NCI-H510A (cell line): ENCODE measurements around the gene KCNQ1.

Experiments
- DNase-seq: peaks from one replicate; lab custom pipeline; 2025; lab: John Stamatoyannopoulos, UW

KCNQ1 gene

DNA sequence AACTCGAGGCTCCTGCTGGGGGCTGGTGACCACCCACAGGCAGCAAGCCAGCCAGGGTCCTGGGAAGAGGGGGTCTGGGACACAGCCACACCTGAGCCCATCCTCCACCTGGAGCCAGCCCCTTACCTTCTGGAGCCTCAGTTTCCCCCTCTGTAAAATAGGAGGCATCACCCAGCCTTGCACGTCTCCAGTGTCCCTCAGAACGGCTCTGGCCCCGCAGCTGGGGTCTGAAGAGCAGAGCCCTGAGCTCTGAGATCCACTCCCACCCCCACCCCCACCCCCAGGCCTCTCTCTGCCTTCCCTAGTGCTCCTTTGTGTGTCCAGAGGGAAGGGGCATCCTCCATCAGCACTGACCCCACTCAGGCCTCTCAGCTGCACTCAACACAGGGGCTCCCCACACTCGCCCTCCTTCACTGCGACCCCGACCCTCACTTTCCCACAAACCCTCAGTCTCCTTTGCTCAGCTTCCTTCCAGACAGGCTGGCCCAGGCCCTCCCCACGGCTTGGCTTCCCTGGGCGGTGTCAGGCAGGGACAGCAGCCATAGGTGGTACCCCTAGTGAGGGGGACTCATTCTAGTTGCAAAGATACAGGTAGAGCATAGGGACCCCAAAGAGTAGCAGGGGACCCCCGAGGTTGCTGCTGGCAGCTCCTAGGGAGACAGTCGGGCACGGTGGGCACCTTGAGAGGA lies 288.3 kb downstream of the KCNQ1 start:
- no peak for DNase-seq

DNA sequence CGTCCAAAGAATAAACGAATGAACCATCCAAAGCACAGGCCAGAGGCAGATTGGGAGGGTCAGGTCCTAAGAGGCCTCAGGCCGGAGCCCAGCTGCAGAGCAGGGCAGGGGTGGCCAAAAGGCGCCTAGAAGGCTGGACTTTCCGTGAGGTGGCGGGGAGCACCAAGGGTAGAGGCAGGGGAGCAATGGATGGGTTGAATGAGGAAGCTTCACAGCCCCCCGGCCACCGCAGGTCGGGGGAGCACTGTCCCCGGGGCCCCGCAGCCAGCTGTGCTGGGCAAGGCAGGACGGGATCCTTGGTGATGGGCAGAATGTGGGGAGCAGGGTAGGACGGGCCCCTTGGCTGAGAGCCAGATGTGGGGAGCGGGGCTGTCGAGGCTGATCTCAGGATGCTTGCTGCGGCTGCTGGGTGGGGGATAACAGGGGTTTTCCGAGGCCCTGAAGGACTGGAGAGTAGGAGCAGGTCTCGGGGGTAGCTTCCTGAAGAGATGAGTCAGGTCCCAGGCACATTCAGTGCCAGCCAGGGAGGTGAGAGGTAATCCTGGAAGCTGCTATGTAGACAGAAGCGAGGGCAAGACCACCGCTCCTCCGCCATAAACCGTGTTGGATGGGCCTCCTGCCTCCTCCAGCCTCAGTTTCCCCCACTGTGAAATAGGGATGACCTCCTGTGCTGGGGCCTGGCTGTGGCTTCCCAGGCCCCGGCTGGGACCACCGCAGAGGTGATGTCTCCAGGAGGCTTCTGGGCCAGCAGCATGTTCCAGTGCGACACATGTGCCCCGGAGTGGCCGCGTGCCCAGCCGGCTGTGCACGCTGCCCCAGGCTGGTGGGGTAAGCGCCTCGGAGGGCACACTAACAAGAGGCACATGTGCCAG lies 289.6 kb downstream of the KCNQ1 start:
- no peak for DNase-seq

DNA sequence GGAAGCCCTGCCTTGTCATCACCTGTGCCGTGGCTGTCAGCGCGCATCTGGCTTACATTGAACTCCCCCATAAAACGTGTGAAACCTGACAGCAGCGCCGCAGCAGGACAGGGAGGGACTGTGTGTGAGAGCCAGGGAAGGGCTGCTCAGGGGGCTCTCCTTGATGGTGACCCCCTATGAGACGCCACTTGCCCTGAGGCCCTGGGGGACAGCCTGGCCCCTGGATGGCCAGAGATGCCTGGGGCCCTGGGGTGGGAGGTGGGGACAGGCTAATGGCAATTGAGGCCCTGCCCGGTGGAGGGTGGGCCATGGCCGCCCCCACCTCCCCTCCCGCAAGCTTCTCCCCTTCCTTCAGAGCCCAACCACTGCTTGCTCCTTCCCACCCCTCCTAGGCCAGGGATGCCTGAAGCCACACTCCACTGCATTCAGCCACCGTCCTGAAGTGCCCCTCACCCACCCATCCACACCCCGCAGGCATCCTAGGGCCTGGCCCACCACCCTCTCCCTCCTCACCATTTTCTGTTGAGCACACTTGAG lies 290.3 kb downstream of the KCNQ1 start:
- DNase-seq, result no peak

DNA sequence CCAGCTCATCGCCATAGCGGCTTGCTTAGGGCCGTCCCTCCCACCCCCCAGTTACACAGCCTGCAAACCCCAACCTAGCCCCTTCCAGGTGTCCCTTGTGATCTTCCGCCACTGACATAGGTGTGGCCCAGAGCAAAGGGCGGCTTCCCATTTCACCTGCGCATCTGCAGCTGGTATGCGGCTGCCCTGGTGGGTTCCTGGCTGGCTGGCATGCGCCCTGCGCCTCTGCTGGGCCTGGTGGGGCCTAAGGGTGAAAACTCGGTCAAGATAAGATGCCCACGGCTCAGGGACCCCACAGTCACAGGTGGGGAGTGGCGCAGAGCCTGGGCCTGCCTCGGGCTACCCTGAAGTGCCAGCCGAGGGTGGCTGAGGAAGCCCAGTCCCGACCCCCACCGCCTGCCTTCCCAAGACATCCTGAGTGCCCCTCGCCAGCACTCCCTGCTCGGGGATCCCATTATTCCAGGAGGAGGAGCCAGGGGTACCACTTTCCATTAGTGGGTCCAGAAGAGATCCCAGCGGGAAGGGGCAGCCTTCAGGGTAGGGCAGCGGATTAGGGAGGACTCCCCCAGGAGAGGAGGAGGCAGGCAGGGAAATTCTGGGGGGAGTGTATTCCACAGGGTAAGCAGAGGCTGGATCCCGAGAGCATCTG lies 291.9 kb downstream of the KCNQ1 start:
- no peak for DNase-seq

DNA sequence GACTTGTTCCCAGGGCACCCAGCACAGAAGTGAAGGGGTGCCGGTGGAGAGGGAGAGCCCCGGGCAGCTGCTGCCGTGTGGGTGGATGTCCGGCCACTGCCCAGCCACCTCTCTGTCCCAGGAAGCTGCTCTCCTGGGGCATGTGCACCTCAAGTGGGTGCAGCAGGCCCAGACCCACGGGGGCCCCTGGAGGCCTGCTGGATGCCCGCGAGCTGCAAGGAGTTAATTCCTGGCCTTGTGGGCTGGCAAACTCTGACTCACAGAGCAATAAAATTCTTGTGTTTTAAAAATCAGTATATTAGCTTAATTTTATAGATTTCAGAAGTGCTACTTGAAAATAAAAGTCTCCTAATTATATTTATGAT lies 292.4 kb downstream of the KCNQ1 start:
- no peak for DNase-seq

DNA sequence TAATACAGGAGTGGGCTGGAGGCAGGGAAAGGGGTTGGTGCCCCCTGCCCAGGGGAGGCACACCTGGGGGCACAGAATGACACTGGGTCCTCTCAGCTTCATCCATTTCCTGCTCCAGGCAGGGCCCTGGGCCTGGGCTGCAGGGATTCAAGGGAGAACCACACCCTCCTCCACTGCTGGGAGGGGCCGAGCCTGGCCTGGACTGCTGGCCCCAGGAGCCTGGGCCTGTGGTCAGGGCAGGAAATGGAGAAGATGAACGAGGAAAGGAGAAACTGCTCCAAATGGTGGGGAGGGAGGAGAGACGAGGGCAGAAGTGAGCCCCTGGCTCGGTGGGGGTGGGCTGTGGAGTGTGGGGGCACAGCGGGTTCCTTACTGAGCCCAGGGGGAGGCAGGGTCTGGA lies 293.1 kb downstream of the KCNQ1 start:
- DNase-seq, result no peak

DNA sequence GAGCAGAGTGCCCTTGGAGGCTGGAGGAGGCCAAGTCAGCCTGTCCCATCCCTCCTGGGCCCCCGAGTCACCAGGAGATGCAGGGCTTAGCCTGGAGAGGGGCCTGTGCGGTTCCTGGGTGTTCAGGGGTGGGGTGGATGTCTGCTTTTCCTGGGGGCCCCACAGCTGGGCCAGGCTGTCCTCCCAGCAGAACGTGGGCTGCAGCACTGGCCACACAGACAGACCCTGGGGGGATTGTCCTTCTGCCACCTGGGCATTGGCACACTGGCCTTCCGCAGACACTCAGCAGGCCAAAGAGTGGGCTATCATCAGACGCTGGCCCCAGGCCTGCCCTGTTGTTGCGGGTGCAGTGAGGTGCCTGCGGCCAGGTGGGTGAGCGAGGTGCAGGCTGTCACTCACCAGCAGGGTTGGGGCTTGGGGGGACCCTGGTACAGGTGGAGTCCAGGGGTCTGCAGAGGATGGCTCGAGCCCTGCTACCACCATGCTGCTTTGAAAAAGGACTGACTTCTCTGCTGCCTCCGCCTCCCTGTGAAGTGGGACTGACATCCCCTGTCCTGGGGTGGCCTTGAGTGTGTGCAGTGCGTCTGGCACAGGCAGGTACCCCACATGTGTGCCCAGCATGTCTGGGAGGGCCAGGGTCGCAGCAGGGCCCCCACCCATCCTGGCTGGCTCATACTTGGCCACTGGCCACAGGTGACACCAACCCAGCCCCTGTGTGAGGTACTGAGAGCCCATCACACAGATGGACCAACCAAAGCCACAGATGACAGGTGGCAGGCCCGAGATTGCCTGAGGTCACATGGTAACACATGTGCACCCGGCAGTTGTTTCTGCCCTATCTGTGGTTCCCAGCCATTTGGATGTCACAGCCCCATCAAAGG lies 294.0 kb downstream of the KCNQ1 start:
- DNase-seq, result no peak

DNA sequence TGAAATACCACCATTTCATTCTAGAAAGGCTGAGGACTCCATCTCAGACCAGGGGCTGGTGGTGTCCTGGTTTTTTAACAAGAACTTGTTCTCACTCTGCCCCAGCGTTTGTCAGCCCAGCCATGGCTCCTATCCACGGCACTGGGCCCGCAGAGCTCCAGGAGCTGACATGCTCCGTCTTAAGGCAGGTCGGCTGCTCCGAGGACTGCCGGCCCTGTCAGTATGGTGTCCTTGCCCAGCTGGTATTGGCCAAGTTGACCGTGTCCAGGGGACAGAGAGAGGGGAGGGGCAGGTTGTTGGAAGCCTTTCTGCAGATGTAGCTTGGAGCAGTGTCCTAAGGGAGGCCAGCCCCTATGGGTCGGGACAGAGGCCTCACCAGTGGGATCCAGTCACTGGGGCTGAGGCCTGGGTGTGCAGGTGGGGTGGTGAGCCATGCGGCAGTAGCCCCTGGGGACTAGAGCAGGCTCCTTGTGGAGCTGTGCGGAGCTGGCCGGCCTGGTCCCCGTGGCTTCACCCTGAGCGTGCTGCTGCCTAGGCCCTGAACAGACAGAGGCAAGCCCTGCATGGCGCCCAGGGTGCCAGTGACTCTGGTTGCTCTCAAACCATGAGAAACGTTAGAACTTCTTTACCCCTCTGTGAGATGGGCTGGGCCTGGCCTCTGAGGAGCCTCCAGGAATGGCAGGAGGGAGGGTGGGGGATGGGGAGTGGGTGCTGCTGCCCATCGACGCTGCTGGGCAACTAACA lies 294.9 kb downstream of the KCNQ1 start:
- no peak for DNase-seq

DNA sequence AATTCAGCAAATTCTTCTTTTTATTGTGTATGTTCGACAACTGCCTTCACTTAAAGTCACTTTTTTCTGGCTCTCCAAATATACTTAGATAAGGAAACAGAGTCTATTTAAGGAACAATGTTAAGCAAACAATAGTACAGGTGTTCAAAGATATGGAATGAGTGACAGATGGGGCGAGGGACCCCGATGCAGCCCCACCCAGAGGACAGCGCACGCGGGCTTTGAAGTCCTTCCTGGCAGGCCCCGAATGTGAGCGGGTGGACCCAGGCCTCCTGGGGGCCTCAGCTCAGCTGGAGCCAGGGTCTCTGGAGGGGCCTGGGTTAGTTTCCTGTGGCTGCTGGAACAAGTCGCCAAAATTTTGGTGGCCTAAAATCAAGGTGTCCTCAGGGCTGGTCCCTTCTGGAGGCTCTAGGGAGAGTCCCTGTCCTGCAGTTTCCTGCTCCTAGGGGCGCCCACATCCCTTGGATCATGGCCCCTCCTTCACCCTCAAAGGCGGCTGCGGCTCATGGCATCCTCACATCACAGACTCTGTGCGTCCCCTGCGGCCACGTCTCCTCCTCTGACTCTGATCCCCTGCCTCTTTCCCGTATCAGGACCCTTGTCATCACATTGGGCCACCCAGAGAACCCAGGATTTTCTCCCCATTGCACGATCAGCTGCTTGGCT lies 295.6 kb downstream of the KCNQ1 start:
- no peak for DNase-seq

DNA sequence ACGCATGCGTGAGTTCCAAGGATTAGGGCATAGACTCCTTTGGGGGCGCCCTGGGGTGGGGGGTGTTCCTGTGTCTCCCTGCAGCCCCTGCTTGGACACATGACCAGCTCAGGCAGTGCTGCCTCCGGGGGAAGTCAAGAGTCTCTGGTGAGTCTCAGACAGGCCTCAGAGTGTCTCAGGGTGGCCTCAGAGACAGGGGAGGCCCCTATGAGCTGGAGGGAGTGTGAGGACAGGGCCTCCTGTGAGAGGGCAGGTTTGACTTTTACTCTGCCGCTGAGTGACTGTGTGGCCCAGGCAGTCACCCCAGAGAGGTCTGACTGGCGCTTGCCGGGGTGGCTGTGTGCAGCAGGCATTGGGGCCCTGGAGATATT lies 296.2 kb downstream of the KCNQ1 start:
- no peak for DNase-seq

DNA sequence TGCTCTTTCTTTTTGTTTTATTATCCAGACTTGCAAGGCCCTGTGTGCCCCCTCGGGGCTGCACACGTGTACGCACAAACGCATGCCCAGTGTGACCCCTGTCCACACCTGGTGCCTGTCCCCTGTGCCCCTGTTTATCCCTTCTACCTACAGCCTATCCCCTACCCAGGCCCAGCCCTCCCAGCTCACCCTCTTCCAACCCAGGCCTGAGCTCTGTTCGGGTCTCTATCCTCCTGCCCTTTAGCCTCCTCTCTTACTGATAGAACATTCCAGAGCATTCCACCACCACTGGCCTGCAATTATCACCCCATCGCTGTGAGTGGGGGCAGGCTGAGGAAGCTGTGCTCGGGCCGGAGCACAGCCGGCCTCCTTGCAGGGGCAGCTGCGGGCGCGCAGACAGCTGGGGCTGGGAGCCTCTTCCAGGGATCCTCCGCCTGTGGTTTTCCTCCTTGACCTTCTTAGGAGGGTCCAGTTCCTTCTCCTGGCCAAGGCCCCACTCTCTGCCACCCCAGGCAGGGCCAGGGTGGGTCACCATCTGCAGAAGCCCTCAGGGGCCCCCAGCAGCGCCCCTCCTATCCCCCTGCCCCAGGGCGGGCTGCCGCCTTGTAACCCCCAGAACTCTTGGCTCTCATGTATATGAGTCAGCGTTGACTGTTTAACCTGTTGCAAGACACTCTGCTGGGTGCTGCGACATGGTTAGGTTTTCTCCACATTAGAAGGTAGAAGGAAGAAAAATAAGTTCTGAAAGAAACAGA lies 296.7 kb downstream of the KCNQ1 start:
- no peak for DNase-seq

DNA sequence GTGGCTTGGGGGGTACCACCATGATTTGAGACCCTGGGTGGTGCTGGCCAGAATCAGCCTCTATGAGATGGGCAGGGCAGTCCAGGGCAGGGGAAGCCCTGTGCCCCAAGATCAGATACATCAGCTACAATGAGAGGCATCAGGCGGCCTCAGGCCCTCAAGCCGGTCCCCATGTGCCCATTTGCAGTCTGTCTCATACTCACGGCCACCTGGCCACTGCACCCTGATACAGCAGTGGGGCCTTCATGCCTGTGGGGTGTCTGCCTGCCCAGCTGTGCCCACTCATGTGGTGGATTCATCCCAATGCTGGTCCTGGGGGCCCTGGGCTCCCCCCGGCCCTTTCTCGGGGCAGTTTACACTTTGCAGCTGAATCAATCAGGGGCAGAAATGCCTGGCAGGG lies 297.4 kb downstream of the KCNQ1 start:
- no peak for DNase-seq

DNA sequence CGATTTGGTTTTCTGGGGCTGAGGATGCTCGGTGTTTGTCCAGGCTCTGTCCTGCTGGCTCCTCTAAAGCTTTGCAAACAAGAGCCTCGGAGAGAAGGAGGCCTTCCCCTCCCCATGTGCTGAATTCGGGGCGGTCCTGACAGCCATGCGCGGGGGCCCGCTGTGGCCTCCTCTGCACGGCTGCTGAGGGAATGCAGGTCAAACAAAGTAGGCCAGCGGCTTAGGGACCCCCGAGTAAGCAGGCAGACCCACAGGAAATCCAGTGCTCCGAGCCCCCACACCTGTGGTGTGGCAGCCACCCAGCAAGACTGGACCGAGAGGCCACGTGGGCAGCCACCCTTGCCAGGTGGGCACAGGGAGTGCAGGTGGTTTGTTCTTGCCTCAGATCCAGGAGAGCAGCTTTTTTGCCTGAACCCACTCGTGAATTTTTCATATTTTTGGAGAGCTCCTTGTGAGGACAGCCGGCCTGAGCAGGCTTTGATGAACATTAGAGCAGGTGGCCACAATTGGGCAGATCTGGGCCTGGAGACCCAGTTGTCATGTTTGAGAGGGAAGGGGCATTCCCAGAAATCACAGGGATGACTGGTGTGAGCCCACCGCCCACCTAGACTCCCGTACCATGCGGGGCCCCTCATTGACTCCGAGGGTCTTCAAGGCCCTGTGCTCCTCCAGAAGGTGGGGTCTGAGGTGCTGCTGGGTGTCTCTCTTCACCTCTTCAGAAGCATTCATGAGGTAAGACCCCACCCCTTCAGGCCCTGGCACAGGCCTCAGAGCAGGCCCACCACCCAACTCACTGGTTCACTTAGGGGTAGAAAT lies 298.0 kb downstream of the KCNQ1 start:
- no peak for DNase-seq

DNA sequence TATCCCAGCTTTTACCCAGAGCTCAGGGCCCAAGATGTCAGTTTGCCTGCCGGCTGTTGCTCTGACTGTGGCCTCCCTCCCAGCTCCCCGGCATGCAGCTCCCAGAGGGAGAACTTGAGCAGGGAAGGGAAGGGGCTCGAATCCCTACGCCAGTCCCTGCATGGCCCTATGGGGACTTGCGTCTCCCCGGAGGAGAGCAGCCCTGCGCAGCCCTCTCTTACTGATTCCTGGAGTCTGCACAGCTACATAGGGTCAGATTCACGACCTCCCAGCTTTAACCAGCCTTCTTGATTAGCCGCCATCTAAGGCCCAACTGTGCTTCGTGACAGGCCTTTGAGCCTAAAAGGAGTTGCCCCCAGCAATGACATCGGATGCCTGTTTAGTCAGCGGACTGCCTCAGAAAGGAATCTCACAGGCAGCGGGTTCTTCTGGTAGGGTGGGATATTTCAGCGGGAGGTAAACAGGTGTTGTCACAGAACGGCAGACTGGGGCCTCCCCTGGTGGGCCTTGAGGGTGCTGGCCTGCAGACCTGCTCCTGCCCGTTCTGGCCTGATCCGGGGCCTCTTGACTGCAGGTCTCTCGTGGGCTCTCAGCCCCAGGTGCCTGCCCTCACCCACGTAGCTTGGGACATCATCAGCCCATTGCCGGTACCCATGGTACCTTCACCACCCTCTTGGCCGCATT lies 298.8 kb downstream of the KCNQ1 start:
- DNase-seq, result no peak

DNA sequence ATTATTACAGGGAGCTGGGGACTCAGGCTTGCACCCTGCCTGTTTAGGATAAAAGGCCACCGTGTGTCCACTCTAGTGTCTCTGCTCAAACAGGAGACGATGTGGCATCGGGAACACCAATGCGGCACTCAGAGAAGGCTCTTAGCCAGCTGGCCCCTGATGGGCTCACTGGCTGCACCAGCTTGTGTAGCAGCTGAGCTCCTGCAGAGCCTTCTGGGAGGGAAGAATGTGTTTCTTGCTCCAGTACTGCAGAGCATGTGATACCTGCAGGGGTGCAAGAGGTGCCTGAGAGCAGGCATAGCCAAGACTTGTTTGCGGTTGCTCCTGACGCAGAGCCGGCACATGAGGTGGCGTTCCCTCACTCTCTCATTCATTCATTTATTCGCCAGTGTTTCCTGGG lies 299.4 kb downstream of the KCNQ1 start:
- no peak for DNase-seq

DNA sequence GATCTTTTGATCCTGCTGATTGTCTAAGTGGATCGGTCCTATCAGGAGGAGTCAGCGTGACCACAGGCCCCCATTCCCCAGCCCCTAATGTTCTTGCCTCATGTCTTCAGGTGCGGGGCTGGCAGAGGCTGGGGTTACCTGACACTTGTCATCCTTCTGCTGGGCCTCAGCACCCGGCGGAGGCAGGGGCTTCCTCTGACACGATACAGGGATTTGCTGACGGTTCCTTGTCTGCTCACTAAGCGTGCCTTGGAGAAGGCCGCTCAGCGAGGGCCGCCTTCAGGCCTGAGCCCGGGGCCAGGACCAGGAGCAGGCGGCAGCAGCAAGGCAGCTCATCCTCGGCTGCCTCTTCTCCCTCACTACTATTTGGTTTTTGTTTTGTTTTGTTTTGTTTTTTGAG lies 300.7 kb downstream of the KCNQ1 start:
- DNase-seq, result no peak

DNA sequence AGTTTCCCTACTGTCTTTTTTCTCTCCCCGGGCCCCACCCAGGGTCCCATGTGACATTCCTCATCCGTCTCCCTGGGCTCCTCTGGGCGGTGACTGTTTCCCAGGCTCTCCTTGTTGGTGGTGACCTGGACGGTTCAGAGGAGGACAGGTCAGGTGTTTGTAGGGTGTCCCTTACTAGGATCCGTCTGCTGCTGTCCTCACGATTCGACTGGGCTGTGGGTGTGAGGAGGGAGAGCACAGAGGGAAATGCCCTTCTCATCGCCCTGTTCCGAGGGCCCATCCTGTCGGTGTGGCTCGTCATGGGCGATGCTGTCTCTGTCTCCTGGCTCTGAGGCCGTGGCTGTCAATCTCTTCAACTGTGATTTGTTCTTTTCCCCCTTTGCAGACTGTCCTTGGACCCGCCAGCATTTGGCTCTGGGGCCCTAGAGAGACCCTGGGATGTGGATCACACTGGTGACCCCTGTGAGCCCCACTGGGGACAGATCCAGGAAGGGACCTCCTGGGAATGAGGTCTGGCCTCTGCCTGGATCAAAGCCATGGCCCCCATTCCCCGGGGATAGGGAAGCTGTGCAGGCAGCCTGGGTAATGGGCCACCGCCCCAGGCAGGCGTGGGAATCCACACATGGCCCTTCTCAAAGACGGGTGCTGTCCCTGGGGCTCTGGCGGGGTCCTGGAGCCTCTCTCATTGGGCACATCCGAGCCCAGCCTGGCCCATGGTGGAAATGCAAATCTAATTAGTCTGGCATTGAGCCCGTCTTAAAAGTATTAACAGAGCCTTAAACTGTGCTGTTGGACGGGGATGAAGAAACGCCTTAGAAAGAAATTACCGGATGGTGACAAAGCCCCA lies 301.8 kb downstream of the KCNQ1 start:
- no peak for DNase-seq
